GM23338 (cell line): ENCODE measurements around the gene JMJD7. TPM values are rescaled to one million over a fixed set of nuclear protein-coding genes. Genes with fewer than 3 reads are reported as not detected.
A peak's percentile ranks its signal among the peaks of the same experiment; 100 is the strongest.

ENCODE experiments used
- ATAC-seq: fragments of 200-7000 bp; cut with Tn5 transposase; 3 replicates; pipeline ENCODE4 v1.9.1; 2020
- DNase-seq: peaks from one replicate; pipeline ENCODE4 v3.0.0-alpha.2; 2015; ENCODE audit warnings: low spot score
- H2AFZ ChIP-seq: fragments of 200-600 bp; sonication (generic); 2 replicates; pipeline ENCODE4 v1.8.0; 2016; ENCODE audit warnings: antibody characterized with exemption, mild to moderate bottlenecking, moderate library complexity
- H3F3A ChIP-seq: fragments of 200-600 bp; sonication (generic); replicated peaks from 2 replicates; pipeline ENCODE4 v1.8.0; 2017; ENCODE audit warnings: antibody characterized with exemption, mixed run types, low read depth
- H3K27ac ChIP-seq: fragments of 200-600 bp; sonication (generic); 2 replicates; pipeline ENCODE4 v1.6.1; 2016; ENCODE audit warnings: low read depth
- H3K27me3 ChIP-seq: fragments of 200-600 bp; sonication (generic); 2 replicates; pipeline ENCODE4 v1.8.0; 2016; ENCODE audit warnings: mild to moderate bottlenecking, mixed run types, moderate library complexity; ENCODE audit not compliant: insufficient read depth
- H3K36me3 ChIP-seq: fragments of 200-600 bp; sonication (generic); 2 replicates; pipeline ENCODE4 v1.8.0; 2016; ENCODE audit warnings: mild to moderate bottlenecking; ENCODE audit not compliant: insufficient read depth
- H3K4me1 ChIP-seq: fragments of 200-600 bp; sonication (generic); 2 replicates; pipeline ENCODE4 v1.8.0; 2016; ENCODE audit warnings: mild to moderate bottlenecking, moderate library complexity; ENCODE audit not compliant: insufficient read depth
- H3K4me2 ChIP-seq: fragments of 200-600 bp; sonication (generic); 2 replicates; pipeline ENCODE4 v1.7.1; 2017; ENCODE audit warnings: mixed run types
- H3K4me3 ChIP-seq: fragments of 200-600 bp; sonication (generic); 2 replicates; pipeline ENCODE4 v1.6.1; 2016; ENCODE audit warnings: mixed run types
- H3K79me2 ChIP-seq: fragments of 200-600 bp; sonication (generic); replicated peaks from 2 replicates; pipeline ENCODE4 v1.8.0; 2017; ENCODE audit warnings: mild to moderate bottlenecking; ENCODE audit not compliant: insufficient read depth
- H3K9me2 ChIP-seq: fragments of 200-600 bp; sonication (generic); 2 replicates; pipeline ENCODE4 v1.8.0; 2017; ENCODE audit not compliant: insufficient read depth
- H4K20me1 ChIP-seq: fragments of 200-600 bp; sonication (generic); replicated peaks from 2 replicates; pipeline ENCODE4 v1.8.0; 2017; ENCODE audit warnings: mild to moderate bottlenecking; ENCODE audit not compliant: insufficient read depth
- H3K27ac Mint-ChIP-seq: 2 replicates; pipeline ENCODE4 v1.8.0; 2020; ENCODE audit warnings: inconsistent platforms, mild to moderate bottlenecking, moderate library complexity, mixed read lengths
- H3K27me3 Mint-ChIP-seq: 3 replicates; pipeline ENCODE4 v1.8.0; 2022; ENCODE audit warnings: low read depth, mild to moderate bottlenecking, moderate library complexity, mixed read lengths, inconsistent platforms; ENCODE audit not compliant: insufficient read depth, poor library complexity
- H3K36me3 Mint-ChIP-seq: 3 replicates; pipeline ENCODE4 v1.8.0; 2021; ENCODE audit warnings: low read depth, mild to moderate bottlenecking, inconsistent platforms, moderate library complexity, mixed read lengths
- H3K4me1 Mint-ChIP-seq: 3 replicates; pipeline ENCODE4 v1.8.0; 2020; ENCODE audit warnings: mild to moderate bottlenecking, inconsistent platforms, mixed read lengths
- H3K4me3 Mint-ChIP-seq: 3 replicates; pipeline ENCODE4 v1.8.0; 2021; ENCODE audit warnings: moderate library complexity, mild to moderate bottlenecking, inconsistent platforms, mixed read lengths
- H3K9me3 Mint-ChIP-seq: 3 replicates; pipeline ENCODE4 v1.8.0; 2020; ENCODE audit warnings: moderate library complexity, mild to moderate bottlenecking, inconsistent platforms, mixed read lengths
- CREB1 ChIP-seq: fragments of 250-450 bp; sonication (Bioruptor Pico); IDR thresholded peaks from 2 replicates; pipeline ENCODE4 v1.5.0; 2020; ENCODE audit warnings: low read depth, mild to moderate bottlenecking, moderate library complexity
- ETS1 ChIP-seq: IDR thresholded peaks from 2 replicates; pipeline ENCODE4 v1.6.1; 2016; ENCODE audit warnings: antibody characterized with exemption
- EZH2 ChIP-seq: fragments of 200-600 bp; sonication (generic); IDR thresholded peaks from one replicate; pipeline ENCODE4 v1.8.0; 2017; ENCODE audit warnings: antibody characterized with exemption, mild to moderate bottlenecking, low read depth; ENCODE audit not compliant: unreplicated experiment
- EZH2phosphoT487 ChIP-seq: fragments of 200-600 bp; sonication (generic); IDR thresholded peaks from one replicate; pipeline ENCODE4 v1.8.1; 2018; ENCODE audit warnings: antibody characterized with exemption; ENCODE audit not compliant: unreplicated experiment
- JUNB ChIP-seq: IDR thresholded peaks from one replicate; pipeline ENCODE4 v1.6.1; 2016; ENCODE audit warnings: antibody characterized with exemption; ENCODE audit not compliant: unreplicated experiment
- NANOG ChIP-seq: IDR thresholded peaks from 2 replicates; pipeline ENCODE4 v1.6.1; 2016; ENCODE audit warnings: antibody characterized with exemption, borderline replicate concordance
- STAT1 ChIP-seq: IDR thresholded peaks from one replicate; pipeline ENCODE4 v1.6.1; 2016; ENCODE audit warnings: antibody characterized with exemption; ENCODE audit not compliant: unreplicated experiment
- ZNF114 ChIP-seq: fragments of 250-450 bp; sonication (Bioruptor Pico); IDR thresholded peaks from 2 replicates; pipeline ENCODE4 v1.5.0; 2020; ENCODE audit warnings: mild to moderate bottlenecking, moderate library complexity
- ZNF462 ChIP-seq: fragments of 250-450 bp; sonication (Bioruptor Pico); IDR thresholded peaks from 2 replicates; pipeline ENCODE4 v1.5.0; 2020; ENCODE audit warnings: mild to moderate bottlenecking, moderate library complexity
- polyA plus RNA-seq: library from polyadenylated mRNA; unstranded; fragments of >200 nt; fragmentation: Nextera tagmentation; extraction: Ambion mirVana; gene quantifications from 2 replicates; pipeline ENCODE4 v1.2.1, GENCODE V29; 2016
- total RNA-seq: library from RNA; depleted of rRNA; stranded (reverse); fragments of >200 nt; shearing (Covaris generic); gene quantifications from 2 replicates; pipeline ENCODE4 v1.2.3, GENCODE V29; 2014
- TF ChIP-seq, protein P1 (sequence below), 2 experiments: fragments of 200-600 bp in 1 of 2; sonication (generic) in 1 of 2; conservative IDR thresholded peaks; 2 replicates each; pipeline versions ENCODE4 v1.5.1 to v1.6.1; 2016 to 2017; ENCODE audit warnings: antibody characterized with exemption in 2 of 2, low read depth in 2 of 2, mild to moderate bottlenecking in 2 of 2, moderate library complexity in 1 of 2

The JMJD7 gene
- total and polyA plus RNA-seq, 2 experiments from 2014 or later: 8.5 to 9.2 TPM

GRCh38 chr15:41822957-41823356 is 4.9 kb upstream of the JMJD7 start:
- Histone ChIP-seq H3K27me3 (no peaks in the 10 kb centered on the region), H3K27ac (no peak overlapping the region), H3F3A (no peaks in the 10 kb centered on the region), H4K20me1 (no peaks in the 10 kb centered on the region), H3K36me3 (no peaks in the 10 kb centered on the region; the same call in 1 of the 2 replicates), H3K9me2 (no peaks in the 10 kb centered on the region), H2AFZ (no peak overlapping the region), H3K4me1 (no peaks in the 10 kb centered on the region), H3K4me3 (no peak overlapping the region), H3K4me2 (no peak overlapping the region), H3K79me2 (no peaks in the 10 kb centered on the region)
- Mint-ChIP-seq H3K4me1 (peaks cover 2% of the 10 kb centered on the region; the same call in 2 of the 3 replicates), H3K27ac (no peak overlapping the region), H3K27me3 (peaks cover 6% of the 10 kb centered on the region), H3K9me3 (no peaks in the 10 kb centered on the region), H3K36me3 (no peaks in the 10 kb centered on the region; the same call in 2 of the 3 replicates), H3K4me3 (no peak overlapping the region)
- DNase-seq: no peak
- TF ChIP-seq, protein P1, sequence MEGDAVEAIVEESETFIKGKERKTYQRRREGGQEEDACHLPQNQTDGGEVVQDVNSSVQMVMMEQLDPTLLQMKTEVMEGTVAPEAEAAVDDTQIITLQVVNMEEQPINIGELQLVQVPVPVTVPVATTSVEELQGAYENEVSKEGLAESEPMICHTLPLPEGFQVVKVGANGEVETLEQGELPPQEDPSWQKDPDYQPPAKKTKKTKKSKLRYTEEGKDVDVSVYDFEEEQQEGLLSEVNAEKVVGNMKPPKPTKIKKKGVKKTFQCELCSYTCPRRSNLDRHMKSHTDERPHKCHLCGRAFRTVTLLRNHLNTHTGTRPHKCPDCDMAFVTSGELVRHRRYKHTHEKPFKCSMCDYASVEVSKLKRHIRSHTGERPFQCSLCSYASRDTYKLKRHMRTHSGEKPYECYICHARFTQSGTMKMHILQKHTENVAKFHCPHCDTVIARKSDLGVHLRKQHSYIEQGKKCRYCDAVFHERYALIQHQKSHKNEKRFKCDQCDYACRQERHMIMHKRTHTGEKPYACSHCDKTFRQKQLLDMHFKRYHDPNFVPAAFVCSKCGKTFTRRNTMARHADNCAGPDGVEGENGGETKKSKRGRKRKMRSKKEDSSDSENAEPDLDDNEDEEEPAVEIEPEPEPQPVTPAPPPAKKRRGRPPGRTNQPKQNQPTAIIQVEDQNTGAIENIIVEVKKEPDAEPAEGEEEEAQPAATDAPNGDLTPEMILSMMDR (conservative IDR thresholded peaks at IDR 0.05; ENCODE audit: low read depth in 2 of 2): 0 out of 4 replicates have a peak, but pooled peaks of 1 of the 2 experiments have one; percentile 10
- no peak for TF ChIP-seq JUNB
- no peak for ATAC-seq

GRCh38 chr15:41823502-41823901 is 4.4 kb upstream of the JMJD7 start:
- H3K36me3 ChIP-seq: no peaks in the 10 kb centered on the region; the same call in 1 of the 2 replicates
- peaks cover 9% of the 10 kb centered on the region for H3K27me3 Mint-ChIP-seq
- H3K4me2 ChIP-seq: no peak overlapping the region
- ATAC-seq (no peak), DNase-seq (no peak)
- no peaks in the 10 kb centered on the region; the same call in 2 of the 3 replicates for H3K36me3 Mint-ChIP-seq
- H3K79me2 ChIP-seq: 0 out of 2 replicates have a peak, but pooled peaks cover under 1% of the 10 kb centered on the region
- H3K27ac Mint-ChIP-seq: no peak overlapping the region
- H3K9me2 ChIP-seq: no peaks in the 10 kb centered on the region
- 0 out of 2 replicates have a peak, but pooled peaks cover under 1% of the 10 kb centered on the region for H3K27me3 ChIP-seq
- peaks cover under 1% of the 10 kb centered on the region; the same call in 1 of the 2 replicates for H3K4me1 ChIP-seq
- no peak overlapping the region for H3K27ac ChIP-seq
- H3F3A ChIP-seq: no peaks in the 10 kb centered on the region
- H3K4me3 ChIP-seq: no peak overlapping the region
- no peaks in the 10 kb centered on the region for H4K20me1 ChIP-seq
- peaks cover 3% of the 10 kb centered on the region for H3K4me1 Mint-ChIP-seq
- no peak overlapping the region for H2AFZ ChIP-seq
- H3K9me3 Mint-ChIP-seq: no peaks in the 10 kb centered on the region
- H3K4me3 Mint-ChIP-seq: no peak overlapping the region
- TF ChIP-seq ETS1 (no peak), STAT1 (no peak), JUNB (no peak), ZNF462 (CRISPR knock-in tag) (no peak), NANOG (no peak), CREB1 (no peak), EZH2phosphoT487 (no peak), ZNF114 (CRISPR knock-in tag) (no peak), EZH2 (no peak)
